Endothelial cell of hepatic sinusoid (primary cell): ENCODE data around the gene SHISA5.

ENCODE experiments used
- in situ Hi-C: cut with HindIII; loops from 2 replicates; pipeline ENCODE4 v1.10.0; 2017; ENCODE audit warnings: low sequenced_read_pairs

SHISA5 gene

DNA sequence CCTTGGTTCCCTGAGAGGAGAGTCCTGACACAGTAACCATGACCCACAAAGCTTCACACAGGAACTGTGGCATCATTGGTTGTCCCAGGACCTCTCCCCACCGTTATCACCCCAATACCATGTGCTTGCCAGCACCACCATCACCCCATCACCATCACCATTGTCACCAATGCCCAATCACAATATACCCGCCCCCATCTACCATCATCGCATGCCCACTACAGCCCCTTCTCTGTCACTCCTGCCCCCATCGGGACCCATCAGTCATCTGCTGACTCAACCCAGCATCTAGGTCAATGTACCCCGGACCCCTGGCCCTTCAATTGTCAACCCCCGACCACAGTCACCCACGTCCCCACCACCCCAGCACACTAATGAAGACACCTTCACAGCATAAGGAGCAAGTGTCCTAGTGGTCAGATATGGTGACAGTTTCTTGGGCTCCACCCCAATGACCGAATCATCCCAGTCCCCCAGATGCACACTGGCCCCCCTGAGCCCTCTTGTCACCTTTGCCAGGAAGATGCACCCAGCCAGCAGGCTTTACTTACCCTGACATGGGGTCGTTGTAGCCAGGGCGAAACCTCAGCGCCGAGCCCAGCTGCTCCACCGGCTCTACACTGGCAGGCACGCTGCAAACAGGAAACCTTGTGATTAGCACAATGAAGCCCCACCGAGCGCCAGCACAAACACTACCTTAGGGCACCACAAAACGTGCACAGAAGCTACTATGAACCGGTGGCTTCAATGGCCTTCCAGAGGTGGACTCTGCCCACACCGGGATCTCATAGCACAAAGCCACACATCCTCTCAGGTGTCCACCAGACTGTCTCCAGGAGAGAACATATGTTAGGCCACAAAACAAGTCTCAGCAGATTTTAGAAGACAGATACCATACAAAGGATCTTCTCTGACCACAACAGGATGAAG, 25.1 kb downstream of the SHISA5 start:
- in situ Hi-C loops: loop anchor here (10.0 kb wide), 1 partner anchor 156 kb away; the partner anchor contains the start of gene SLC26A6

DNA sequence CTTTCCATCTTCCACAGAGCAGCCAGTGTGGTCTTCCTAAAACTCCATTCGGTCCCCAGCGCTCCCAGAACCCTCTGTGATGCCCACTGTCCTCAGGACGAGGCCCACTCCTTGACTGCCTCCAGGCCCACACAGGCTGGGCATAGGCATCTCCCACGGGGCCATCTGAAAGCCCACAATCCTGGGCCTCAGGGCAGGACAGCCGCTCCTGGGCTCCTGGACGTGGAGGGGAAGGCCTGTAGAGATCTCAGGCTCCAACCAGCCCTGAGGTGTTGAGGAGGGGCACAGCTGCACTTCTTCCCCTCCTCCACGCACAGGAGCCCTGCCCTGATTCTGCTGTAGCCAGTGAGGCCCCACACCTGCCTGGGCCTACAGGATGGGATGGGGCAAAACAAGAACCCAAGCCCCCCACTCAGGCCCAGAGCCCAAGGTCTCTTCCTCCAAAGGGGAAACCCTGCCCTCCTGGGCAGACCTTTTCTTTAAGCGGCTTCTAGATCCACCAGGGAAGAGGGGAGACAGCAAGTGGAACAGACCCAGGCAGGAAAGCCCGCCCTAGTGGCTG, 25.9 kb downstream of the SHISA5 start:
- in situ Hi-C loops: loop anchor here (10.0 kb wide), 1 partner anchor 157 kb away; the partner anchor contains the start of gene SLC26A6

DNA sequence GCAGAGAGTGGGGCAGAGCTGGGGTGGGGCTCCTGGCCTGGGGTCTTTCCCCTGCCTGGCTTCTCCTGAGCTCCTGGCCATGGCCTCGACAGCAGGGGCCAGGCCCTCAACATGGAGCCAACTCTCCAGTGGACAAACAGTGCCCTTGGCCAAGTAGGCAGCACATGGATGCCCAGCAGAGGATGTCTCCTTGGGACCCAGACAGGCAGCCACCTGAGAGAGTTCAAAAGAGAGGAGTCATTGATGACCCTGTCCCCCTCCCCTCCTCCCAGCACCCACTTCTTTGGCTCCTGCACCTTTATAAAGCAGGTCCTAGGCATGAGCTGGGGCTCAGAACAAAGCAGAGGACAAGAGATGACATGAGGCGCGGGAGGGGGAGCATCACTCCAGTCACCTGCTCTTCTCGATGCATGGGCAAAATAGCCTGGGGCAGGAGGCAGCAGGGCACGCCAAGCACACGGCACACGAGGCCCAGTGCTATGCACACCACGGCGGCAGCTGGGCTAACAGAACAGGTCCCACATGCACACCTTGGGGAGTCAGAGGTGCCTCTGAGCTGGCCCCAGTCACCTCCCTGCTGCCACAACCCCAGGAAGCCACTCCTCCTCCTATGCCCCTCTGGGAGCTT, 27.4 kb downstream of the SHISA5 start:
- in situ Hi-C loops: loop anchor here (10.0 kb wide), 1 partner anchor 158 kb away; the partner anchor contains the start of gene SLC26A6

DNA sequence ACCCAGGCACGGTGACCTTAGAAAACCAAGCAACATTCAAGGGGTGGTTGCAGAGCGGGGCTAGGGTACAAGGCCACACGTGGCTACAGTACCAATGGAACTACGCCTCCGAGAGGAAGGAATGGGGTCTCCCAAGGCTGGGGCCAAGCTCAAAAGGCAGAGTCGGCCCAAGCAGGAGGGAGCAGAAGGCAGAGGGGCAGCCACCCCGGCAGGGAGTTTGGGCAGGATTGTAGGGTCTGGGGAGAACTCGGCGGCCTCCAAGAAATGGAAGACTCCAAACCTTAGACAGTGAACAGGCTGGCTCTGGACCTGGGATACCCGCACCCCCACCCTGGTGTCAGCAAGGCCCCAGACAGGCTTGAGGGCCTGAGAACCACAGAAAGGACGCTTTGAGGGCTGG, 28.8 kb downstream of the SHISA5 start:
- in situ Hi-C loops: loop anchor here (10.0 kb wide), 1 partner anchor 160 kb away; the partner anchor contains the start of gene SLC26A6

DNA sequence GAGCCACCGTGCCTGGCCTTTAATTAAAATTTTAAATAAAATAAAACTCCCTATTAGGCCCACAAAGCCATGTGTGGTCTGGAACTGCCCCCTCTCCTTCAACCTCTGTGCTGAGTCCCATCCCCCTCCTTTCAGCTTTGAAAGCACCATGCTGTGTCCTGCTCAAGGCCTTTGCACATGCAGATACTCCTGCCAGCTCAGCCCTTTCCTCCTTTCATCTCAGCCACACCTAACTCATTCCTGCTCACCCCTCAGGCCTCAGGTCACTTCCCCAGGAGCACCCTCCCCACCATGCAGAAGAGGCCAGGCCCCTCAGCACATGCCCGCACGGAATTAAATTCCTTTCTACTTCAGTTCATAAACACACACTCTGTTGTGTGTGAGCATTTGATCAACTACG, 29.4 kb downstream of the SHISA5 start:
- in situ Hi-C loops: loop anchor here (5.0 to 10.0 kb wide), 2 partner anchors 78 to 160 kb away; partner anchors contain the start of gene SLC26A6

DNA sequence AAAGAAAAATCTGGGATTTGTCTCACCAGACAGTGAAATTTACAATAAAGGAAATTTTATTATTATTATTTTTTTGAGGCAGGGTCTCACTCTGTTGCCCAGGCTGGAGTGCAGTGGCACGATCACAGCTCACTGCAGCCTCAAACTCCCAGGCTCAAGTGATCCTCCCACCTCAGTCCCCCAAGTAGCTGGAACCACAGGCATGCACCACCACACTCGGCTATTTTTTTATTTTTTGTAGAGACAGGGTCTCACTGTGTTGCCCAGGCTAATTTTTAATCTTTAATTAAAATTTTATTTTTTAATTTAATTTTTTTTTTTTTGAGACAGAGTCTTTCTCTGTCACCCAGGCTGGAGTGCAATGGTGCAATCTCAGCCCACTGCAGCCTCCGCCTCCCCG, 29.9 kb downstream of the SHISA5 start:
- in situ Hi-C loops: loop anchor here (5.0 to 10.0 kb wide), 2 partner anchors 78 to 161 kb away; partner anchors contain the start of gene SLC26A6

DNA sequence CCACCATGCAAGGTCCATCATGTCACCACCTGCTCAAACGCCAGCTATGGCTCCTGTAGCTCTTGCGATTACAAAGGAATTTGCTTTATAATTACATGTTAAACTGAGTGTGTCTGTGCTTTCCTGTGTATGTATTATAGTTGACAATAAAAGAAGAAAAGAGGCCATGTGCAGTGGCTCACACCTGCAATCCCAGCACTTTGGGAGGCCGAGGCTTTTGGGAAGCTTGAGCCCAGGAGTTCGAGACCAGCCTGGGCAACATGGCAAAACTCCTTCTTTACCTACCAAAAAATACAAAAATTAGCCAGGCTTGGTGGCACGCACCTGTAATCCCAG, 30.4 kb downstream of the SHISA5 start:
- in situ Hi-C loops: loop anchor here (5.0 to 10.0 kb wide), 2 partner anchors 79 to 161 kb away; partner anchors contain the start of gene SLC26A6

DNA sequence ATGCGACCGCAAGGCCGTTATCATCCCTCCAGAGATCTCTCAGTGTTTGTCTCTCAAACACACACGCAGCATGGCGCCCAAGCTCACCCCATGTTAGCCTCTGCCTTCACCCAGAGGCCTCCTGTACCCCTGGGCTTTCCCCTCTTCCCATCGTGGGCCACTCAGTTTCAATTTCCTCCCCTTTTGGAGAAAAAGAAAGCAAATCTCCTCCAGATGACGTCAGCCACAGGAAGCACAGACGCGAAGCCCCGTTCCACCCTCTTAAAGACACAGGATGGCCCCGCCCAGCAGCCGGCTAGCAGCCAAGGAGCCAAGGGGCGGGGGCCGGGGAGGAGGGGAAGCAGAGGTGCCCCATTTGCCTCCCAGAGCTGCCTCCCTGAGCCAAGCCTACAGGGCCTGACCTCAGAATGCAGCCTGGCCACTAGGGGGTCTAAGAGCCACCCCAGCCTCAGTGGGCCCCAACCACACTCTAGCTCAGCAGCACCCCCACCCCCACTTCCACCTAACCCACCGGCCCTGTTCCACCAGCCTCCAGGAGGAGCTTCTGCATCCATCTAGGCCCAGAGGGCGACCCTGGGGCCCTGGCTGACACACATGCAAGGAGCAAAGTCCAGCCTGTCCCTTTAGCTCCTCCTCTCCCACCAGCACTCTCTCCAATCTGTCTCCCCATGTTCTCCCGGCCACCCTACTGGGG, 30.9 kb downstream of the SHISA5 start:
- in situ Hi-C loops: loop anchor here (5.0 to 10.0 kb wide), 2 partner anchors 79 to 162 kb away; partner anchors contain the start of gene SLC26A6

DNA sequence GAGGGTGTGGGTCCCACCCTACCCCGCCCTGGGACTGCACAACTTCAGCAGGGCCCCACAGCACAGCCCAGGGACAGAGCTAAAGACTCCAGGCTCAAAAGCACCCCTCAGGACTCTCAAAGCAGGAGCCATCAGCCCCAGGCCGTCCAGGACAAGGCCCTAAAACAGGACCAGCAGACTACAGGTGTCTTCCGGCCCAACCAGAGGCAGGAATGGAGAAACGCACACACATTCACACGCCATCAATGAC, 31.4 kb downstream of the SHISA5 start:
- in situ Hi-C loops: loop anchor here (5.0 to 10.0 kb wide), 2 partner anchors 80 to 162 kb away; partner anchors contain the start of gene SLC26A6

DNA sequence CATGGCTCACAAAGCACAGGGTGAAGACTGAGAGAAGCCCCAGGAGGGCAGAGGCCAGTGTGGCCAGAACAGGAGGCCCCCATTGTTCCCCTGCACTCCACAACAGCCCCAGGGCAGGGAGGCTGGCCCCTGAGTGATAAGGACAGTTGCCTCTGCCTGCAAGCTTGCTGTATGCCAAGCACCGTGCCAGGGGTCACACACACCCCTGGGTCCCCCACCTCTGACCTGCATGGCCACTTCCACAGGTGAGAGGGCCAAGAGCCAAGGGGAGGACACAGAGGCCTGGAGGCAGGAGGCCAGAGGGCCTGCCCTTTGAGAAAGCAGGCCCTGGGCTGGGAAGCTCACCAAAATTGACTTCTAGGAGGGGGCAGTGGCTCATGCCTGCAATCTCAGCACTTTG, 33.7 kb downstream of the SHISA5 start:
- in situ Hi-C loops: loop anchor here (5.0 to 10.0 kb wide), 2 partner anchors 82 to 165 kb away; partner anchors contain the start of gene SLC26A6

DNA sequence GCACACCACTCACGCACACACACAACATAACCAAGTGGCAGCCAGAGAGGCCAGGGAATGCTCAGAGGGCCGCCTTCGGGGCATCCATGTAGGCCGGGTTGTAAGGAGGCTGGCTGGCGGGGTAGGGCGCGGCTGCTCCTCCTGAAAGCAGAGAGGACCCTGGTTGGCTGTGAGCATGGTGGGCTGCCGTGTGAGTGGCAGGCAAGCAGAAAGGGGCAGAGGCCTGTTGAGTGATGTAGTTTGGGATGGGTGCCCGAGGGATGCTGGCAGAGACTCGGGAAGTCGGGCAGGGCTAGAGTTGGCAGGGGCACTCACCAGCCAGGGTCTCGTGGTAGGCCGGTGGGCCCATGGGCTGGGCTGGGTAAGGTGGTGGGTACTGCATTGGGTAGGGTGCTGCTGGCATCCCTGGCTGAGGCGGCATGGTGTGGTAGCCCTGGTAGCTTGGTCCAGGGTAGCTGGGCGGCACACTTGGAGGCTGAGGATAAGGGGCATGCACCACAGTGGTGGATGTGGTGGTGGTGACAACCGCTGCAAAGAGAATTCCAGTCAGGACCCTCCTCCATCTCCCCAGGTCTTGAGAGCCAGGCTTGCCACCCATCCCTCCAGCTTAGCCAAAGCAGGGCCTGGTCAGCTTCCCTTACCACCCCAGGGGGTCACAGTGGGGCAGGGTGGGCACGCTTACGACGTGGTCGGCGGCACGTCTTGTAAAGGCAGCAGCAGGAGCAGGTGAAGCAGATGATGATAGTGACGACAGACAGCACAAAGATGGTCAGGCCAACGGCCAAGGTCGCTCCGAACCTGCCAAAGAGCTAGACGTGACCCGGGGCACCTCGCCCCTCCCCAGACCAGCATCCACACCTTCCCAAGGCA, 34.7 kb downstream of the SHISA5 start:
- in situ Hi-C loops: no loop called here

DNA sequence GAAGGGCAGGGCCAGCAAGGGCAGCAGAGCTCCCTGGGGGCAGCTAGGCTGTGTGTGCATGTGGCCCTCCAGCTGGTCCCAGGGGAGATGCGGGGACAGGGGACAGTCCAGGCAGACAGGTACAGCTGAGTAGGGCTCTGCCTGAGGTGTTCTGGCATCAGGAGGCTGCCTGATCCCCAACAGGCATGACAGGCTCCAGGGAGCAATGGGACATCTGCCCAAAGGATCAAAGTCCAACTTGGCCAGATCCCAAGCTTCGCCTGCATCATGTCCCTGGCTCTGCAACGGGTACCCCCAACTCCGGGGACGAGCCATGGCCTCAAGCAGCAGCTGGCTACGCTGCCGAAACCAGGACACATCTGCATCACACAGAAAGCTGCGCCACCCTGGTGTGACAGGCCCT, 35.6 kb downstream of the SHISA5 start:
- in situ Hi-C loops: no loop called here

DNA sequence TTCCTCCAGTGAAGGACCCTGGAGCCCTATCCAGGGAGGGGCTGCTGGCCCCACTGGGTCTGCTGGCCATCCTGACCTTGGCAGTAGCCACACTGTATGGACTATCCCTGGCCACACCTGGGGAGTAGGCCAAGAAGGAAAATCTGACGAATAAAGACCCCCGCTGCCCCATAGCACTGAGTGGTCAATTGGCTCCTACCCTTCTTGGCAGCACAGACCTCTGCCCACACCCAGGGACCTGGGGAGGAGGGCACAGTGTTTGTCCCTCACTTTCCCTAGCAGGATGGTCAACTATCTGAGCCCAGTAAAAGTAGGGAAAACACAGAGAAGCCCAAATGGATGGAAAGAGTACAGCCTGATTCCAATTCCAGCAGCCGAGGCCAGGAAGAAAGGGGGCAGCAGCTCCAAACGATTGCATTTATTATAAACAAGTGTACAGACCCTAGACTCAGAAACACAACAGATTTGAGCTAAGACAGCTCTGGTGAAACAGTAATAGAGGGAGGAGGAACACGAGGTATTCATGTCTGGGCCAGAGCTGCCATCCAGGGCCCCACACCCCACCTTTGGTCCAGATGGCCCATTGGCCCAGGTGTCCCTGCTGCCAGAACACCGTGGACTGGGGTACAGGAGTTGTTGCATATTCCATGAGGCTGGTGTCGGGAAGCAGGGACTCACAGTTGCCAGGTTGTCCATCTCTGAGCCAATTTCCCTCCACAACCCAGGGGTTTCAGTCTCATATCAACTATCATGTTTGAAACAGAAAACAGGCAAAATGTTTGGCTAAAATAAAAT, 36.3 kb downstream of the SHISA5 start:
- in situ Hi-C loops: no loop called here

DNA sequence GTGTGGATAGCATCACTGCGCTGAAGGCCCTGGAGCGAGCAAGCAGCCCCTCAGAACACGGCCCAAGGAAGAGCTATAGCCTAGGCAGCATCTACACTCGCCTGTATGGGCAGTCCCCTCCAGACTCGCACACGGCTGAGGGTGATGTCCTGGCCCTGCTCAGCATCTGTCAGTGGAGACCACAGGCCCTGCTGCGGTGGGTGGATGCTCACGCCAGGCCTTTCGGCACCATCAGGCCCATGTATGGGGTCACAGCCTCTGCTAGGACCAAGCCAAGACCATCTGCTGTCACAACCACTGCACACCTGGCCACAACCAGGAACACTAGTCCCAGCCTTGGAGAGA, 36.9 kb downstream of the SHISA5 start:
- in situ Hi-C loops: no loop called here

DNA sequence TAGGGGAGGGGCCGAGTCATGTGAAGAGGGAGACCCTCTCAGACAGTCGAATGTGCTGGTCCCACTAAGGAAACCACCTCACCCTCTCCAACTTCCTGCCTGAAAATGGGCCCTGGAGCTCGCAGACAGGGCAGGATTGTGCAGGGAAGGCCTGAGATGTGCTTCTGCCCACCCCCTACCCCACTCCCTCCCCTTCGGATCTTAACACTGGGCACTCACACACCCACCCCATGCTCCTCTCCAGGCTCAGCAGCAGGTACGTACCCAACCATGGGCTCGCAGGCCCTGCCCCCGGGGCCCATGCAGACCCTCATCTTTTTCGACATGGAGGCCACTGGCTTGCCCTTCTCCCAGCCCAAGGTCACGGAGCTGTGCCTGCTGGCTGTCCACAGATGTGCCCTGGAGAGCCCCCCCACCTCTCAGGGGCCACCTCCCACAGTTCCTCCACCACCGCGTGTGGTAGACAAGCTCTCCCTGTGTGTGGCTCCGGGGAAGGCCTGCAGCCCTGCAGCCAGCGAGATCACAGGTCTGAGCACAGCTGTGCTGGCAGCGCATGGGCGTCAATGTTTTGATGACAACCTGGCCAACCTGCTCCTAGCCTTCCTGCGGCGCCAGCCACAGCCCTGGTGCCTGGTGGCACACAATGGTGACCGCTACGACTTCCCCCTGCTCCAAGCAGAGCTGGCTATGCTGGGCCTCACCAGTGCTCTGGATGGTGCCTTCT, 37.4 kb downstream of the SHISA5 start:
- in situ Hi-C loops: no loop called here

DNA sequence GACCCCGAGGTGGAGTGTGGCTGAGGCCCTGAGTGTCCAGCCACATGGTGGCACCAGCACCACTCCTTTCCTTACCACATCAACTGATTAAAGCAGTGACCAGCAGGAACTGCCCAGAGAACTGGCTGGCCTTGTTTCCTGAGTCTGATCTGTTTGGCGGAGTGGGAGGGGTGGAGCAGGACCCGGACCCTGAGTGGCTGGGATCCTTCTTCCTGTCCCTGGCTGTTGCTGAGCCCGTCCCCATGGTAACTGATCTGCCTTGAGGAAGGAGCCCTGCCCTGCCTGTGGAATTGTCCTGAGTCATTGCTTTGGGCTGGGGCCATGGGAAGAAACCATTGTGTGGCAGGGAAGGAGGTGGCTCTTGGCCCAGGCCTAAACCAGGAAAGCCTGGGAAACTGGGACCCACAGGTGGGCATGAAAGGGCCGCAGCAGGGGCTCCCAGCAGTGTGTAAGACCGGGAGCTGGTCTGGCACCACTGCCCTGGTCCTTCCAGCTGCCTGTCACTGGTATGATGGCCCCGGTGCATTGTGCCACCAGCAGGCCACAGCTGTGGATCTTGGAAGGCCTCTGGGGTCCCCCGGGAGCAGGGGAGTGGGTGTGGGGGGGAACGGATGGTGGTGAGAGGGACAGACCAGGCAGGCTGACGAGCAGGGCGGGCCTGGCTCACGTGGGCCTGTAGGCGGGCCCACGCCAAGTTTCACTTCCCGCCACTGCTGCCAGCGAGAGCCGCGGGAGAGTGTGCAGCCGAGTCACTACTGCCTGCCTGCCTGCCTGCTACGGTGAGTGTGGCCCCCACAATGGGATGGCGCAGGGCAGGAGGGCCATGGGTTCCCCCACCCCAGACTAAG, 38.2 kb downstream of the SHISA5 start:
- in situ Hi-C loops: no loop called here

DNA sequence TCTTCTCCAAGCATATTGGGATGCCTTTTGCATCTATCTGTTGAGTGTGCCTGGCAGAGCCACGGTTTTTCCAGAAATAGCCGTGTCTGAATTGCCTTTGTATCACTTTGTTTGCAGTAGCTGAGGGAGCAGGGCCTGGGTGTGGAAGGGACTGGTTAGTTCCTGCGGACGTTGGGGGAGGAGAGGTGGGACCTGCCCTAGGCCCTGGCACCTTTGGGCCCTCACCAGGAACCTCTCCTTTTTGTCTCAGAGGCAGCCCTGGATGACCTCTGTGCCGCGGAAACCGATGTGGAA, 38.8 kb downstream of the SHISA5 start:
- in situ Hi-C loops: no loop called here

DNA sequence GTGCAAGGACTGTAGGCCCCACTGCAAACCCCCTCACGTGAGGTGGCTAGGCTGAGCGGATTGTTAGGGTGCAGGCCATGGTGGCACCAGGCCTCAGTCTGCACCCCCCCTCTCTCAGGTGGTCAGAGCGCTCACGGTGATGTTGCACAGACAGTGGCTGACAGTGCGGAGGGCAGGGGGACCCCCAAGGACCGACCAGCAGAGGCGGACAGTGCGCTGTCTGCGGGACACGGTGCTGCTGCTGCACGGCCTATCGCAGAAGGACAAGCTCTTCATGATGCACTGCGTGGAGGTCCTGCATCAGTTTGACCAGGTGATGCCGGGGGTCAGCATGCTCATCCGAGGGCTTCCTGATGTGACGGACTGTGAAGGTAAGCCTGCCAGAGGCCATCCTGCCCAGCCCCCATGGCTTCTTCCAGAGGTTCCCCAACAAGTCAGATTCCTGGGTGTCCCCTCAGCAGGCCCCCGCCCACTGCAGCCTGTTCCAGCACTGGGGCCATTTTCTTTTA, 39.2 kb downstream of the SHISA5 start:
- in situ Hi-C loops: no loop called here
